Trophoblast cell (in vitro differentiated cells and primary cell): Measurements from ENCODE around the gene WNT16.

Experiments
- DNase-seq, 2 donors: peaks; one replicate each; pipeline ENCODE4 v3.0.0-alpha.2; 2016
- H2AFZ ChIP-seq: 2 replicates; pipeline ENCODE4 v1.6.1; 2013; ENCODE audit warnings: low read length, moderate library complexity, mild to moderate bottlenecking; ENCODE audit not compliant: insufficient read depth, poor library complexity
- H2AK5ac ChIP-seq: 2 replicates; pipeline ENCODE4 v1.6.1; 2013; ENCODE audit warnings: mild to moderate bottlenecking, low read length
- H2BK120ac ChIP-seq: 2 replicates; pipeline ENCODE4 v1.6.1; 2013; ENCODE audit warnings: low read length, mild to moderate bottlenecking, moderate library complexity; ENCODE audit not compliant: insufficient read depth, poor library complexity
- H2BK12ac ChIP-seq: 2 replicates; pipeline ENCODE4 v1.6.1; 2013; ENCODE audit warnings: mild to moderate bottlenecking, low read length, moderate library complexity
- H2BK5ac ChIP-seq: 2 replicates; pipeline ENCODE4 v1.6.1; 2013; ENCODE audit warnings: low read length, low read depth, moderate library complexity, mild to moderate bottlenecking; ENCODE audit not compliant: poor library complexity
- H3K14ac ChIP-seq: 2 replicates; pipeline ENCODE4 v1.6.1; 2013; ENCODE audit warnings: mild to moderate bottlenecking, low read length
- H3K18ac ChIP-seq: 2 replicates; pipeline ENCODE4 v1.6.1; 2013; ENCODE audit warnings: mild to moderate bottlenecking, low read length
- H3K23ac ChIP-seq: 2 replicates; pipeline ENCODE4 v1.6.1; 2013; ENCODE audit warnings: low read length
- H3K27ac ChIP-seq: 2 replicates; pipeline ENCODE4 v1.5.1; 2013; ENCODE audit warnings: low read depth, mild to moderate bottlenecking, inconsistent platforms, low read length, moderate library complexity
- H3K27me3 ChIP-seq: 2 replicates; pipeline ENCODE4 v1.6.1; 2013; ENCODE audit warnings: inconsistent platforms, mild to moderate bottlenecking, low read length, moderate library complexity; ENCODE audit not compliant: insufficient read depth
- H3K36me3 ChIP-seq, 2 experiments: 1 replicate in 1 of 2; 2 replicates in 1 of 2; pipeline ENCODE4 v1.6.1; 2013; ENCODE audit warnings: low read length in 2 of 2, mild to moderate bottlenecking in 2 of 2, moderate library complexity in 1 of 2; ENCODE audit not compliant: insufficient read depth in 2 of 2, control insufficient read depth in 1 of 2
- H3K4ac ChIP-seq: 2 replicates; pipeline ENCODE4 v1.6.1; 2013; ENCODE audit warnings: low read depth, mild to moderate bottlenecking, low read length, moderate library complexity
- H3K4me1 ChIP-seq, 2 experiments: 1 replicate in 1 of 2; 2 replicates in 1 of 2; pipeline ENCODE4 v1.6.1; 2013; ENCODE audit warnings: low read length in 2 of 2, mild to moderate bottlenecking in 2 of 2, moderate library complexity in 1 of 2; ENCODE audit not compliant: insufficient read depth in 2 of 2, control insufficient read depth in 1 of 2
- H3K4me2 ChIP-seq: 2 replicates; pipeline ENCODE4 v1.6.1; 2013; ENCODE audit warnings: inconsistent platforms, mild to moderate bottlenecking, low read length, moderate library complexity
- H3K4me3 ChIP-seq: 2 replicates; pipeline ENCODE4 v1.5.1; 2013; ENCODE audit warnings: mild to moderate bottlenecking, low read depth, low read length, inconsistent platforms
- H3K79me1 ChIP-seq: one replicate; pipeline ENCODE4 v1.6.1; 2013; ENCODE audit warnings: low read length
- H3K79me2 ChIP-seq: 2 replicates; pipeline ENCODE4 v1.6.1; 2013; ENCODE audit warnings: low read length, mild to moderate bottlenecking; ENCODE audit not compliant: control insufficient read depth, insufficient read depth, poor library complexity
- H3K9ac ChIP-seq: 2 replicates; pipeline ENCODE4 v1.6.1; 2013; ENCODE audit warnings: mild to moderate bottlenecking, low read length
- H3K9me3 ChIP-seq: 2 replicates; pipeline ENCODE4 v1.6.1; 2013; ENCODE audit warnings: low read depth, mild to moderate bottlenecking, control low read depth, inconsistent platforms, low read length; ENCODE audit not compliant: insufficient read depth
- H4K12ac ChIP-seq: 2 replicates; pipeline ENCODE4 v1.6.1; 2013; ENCODE audit warnings: low read depth, mild to moderate bottlenecking, low read length, moderate library complexity
- H4K8ac ChIP-seq: 2 replicates; pipeline ENCODE4 v1.6.1; 2013; ENCODE audit warnings: low read depth, mild to moderate bottlenecking, low read length, moderate library complexity
- H4K91ac ChIP-seq: one replicate; pipeline ENCODE4 v1.6.1; 2013; ENCODE audit warnings: low read depth, mild to moderate bottlenecking, low read length, moderate library complexity
- WGBS: extraction: QIAGEN DNeasy Blood & Tissue Kit; methylation state at CpG from one replicate; pipeline ENCODE4 v1.1.7; 2013; ENCODE audit warnings: missing lambda C conversion rate; ENCODE audit not compliant: insufficient read length, insufficient coverage; ENCODE audit errors: extremely low coverage; 5-methylcytosine and 5-hydroxymethylcytosine counted together

The WNT16 gene

DNA sequence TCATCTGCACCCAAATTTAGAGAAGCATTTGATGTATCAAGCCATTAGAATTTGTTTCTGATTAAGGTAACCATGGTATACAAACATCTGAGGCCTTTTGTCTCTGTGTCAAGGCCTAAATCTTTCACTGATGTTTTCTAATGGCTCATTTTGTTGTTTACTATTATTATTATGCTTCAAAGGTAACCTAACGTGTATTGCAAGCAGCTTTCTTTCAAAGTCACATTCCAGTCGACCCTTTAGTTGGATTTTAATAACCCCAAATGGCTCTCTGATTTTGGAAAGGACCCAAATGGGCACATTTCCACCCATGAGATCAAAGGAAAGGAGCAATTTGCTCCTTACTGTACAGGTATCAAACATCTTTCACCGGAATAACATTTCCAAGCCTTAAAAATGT is 46.7 kb upstream of the WNT16 start:
- H2BK120ac ChIP-seq = no peak overlapping the region
- H4K91ac ChIP-seq = no peak overlapping the region
- H3K27me3 ChIP-seq = no peaks in the 10 kb centered on the region
- H3K79me2 ChIP-seq = no peaks in the 10 kb centered on the region
- no peak overlapping the region for H3K27ac ChIP-seq
- H3K18ac ChIP-seq = no peak overlapping the region
- no peak overlapping the region for H4K8ac ChIP-seq
- H2BK12ac ChIP-seq = no peak overlapping the region
- H3K23ac ChIP-seq = no peak overlapping the region
- no peak overlapping the region for H3K14ac ChIP-seq
- H3K36me3 ChIP-seq = no peaks in the 10 kb centered on the region
- no peak overlapping the region for H3K4me2 ChIP-seq
- no peak overlapping the region for H2AK5ac ChIP-seq
- no peaks in the 10 kb centered on the region for H3K4me1 ChIP-seq
- DNase-seq = no peak
- no peak overlapping the region for H4K12ac ChIP-seq
- no peak overlapping the region for H2AFZ ChIP-seq
- H2BK5ac ChIP-seq = no peak overlapping the region
- peaks cover 5% of the 10 kb centered on the region for H3K9me3 ChIP-seq
- no CpG with 5 or more reads among the region's 3 CpGs for WGBS
- H3K79me1 ChIP-seq = no peaks in the 10 kb centered on the region
- H3K9ac ChIP-seq = no peak overlapping the region
- H3K4ac ChIP-seq = no peak overlapping the region
- no peak overlapping the region for H3K4me3 ChIP-seq

DNA sequence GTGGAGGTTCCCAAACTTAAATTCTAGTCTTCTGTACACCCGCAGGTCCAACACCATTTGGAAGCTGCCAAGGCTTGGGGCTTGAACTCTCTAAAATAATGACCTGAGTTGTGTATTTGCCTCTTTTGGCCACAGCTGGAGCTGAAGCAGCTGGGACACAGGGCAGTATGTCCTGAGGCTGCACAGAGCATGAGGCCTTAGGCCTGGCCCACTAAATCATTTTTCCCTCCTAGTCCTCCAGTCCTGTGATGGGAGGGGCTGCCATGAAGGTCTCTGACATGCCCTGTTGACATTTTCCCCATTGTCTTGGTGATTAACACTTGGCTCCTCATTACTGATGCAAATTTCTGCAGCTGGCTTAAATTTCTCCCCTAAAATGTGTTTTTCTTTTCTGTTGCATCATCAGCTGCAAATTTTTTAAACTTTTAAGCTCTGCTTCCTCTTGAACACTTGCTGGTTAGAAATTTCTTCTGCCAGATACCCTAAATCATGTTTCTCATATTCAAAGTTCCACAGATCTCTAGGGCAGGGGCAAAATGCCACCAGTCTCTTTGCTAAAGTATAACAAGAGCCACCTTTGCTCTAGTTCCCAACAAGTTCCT is 43.6 kb upstream of the WNT16 start:
- Histone ChIP-seq H3K18ac (no peak overlapping the region), H3K23ac (no peak overlapping the region), H2BK120ac (no peak overlapping the region), H3K9ac (no peak overlapping the region), H3K9me3 (peaks cover 3% of the 10 kb centered on the region), H4K8ac (no peak overlapping the region), H3K14ac (no peak overlapping the region), H3K79me1 (no peaks in the 10 kb centered on the region), H3K36me3 (no peaks in the 10 kb centered on the region), H2AFZ (no peak overlapping the region), H3K27ac (no peak overlapping the region), H4K91ac (no peak overlapping the region), H3K4me1 (no peaks in the 10 kb centered on the region), H2BK12ac (no peak overlapping the region), H2AK5ac (no peak overlapping the region), H4K12ac (no peak overlapping the region), H3K27me3 (no peaks in the 10 kb centered on the region), H3K79me2 (no peaks in the 10 kb centered on the region), H2BK5ac (no peak overlapping the region), H3K4ac (no peak overlapping the region), H3K4me3 (no peak overlapping the region), H3K4me2 (no peak overlapping the region)
- DNase-seq = no peak
- WGBS = no CpG with 5 or more reads among the region's 1 CpG

DNA sequence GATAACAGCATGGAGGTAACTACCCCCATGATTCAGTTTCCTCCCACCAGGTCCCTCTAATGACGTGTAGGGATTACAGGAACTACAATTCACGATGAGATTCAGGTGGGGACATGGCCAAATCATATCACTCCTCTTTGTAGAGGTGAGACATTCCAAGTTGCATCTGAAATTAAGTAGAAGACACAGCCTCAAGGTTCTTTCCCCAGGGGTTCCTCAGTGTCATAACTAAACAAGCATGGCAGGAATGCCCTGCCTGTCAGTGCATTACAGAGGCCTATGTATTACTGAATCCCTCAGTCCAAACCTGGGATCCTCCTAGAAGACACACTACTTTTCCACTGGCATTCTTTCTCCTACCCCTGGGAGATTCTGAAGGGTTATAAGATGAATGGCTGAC is 42.6 kb upstream of the WNT16 start:
- Histone ChIP-seq H3K27ac (no peak overlapping the region), H4K12ac (no peak overlapping the region), H3K27me3 (no peaks in the 10 kb centered on the region), H2AK5ac (no peak overlapping the region), H3K4ac (no peak overlapping the region), H3K9me3 (peaks cover 3% of the 10 kb centered on the region), H3K79me1 (no peaks in the 10 kb centered on the region), H3K79me2 (no peaks in the 10 kb centered on the region), H2BK12ac (no peak overlapping the region), H3K14ac (no peak overlapping the region), H2BK120ac (no peak overlapping the region), H4K91ac (no peak overlapping the region), H3K36me3 (no peaks in the 10 kb centered on the region), H3K18ac (no peak overlapping the region), H2AFZ (no peak overlapping the region), H4K8ac (no peak overlapping the region), H3K4me1 (no peaks in the 10 kb centered on the region), H3K9ac (no peak overlapping the region), H3K4me2 (no peak overlapping the region), H3K4me3 (no peak overlapping the region), H3K23ac (no peak overlapping the region), H2BK5ac (no peak overlapping the region)
- no CpG with 5 or more reads among the region's 2 CpGs for WGBS
- peak; percentile 46 to 52 for DNase-seq

DNA sequence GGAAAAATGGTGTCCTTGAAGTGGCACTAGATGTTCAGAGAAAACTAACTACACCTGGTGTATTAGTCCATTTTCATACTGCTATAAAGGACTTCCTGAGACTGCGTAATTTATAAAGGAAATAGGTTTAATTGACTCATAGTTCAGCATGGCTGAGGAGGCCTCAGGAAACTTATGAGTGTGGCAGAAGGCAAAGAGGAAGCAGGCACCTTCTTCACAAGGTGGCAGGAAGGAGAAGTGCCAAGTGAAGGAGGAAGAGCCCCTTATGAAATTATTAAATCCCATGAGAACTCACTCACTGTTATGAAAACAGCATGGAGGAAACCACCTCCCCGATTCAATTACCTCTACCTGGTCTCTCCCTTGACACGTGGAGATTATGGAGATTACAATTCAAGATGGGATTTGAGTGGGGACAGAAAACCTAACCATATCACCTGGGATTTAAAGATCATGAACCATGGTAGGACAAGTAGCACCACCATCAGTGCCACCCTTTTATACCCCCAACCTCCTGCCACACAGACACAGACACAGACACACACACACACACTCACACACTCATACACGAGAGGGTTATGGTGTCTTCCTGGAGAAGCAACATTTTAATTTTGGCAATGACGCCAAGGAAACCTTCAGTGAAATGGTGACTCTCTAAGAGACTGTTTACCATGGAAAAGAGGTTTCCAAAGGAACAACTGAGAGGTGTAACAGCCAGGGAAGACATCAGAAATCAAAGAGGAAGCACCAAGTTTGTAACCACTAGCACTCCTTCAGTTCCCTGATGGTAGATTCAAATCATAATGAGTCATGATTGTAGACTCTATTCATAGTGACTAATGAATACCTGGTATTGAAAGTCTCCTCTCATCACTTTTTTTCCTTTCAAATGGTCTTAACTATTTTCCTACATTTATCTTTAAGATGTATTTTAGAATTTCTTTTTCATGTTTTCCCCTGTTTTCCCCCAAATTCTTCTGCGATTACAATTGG is 41.8 kb upstream of the WNT16 start:
- no peak overlapping the region for H4K8ac ChIP-seq
- no peaks in the 10 kb centered on the region for H3K79me2 ChIP-seq
- no peak overlapping the region for H3K9ac ChIP-seq
- H3K14ac ChIP-seq = no peak overlapping the region
- peak in 1 of 2 donors; percentile 31 for DNase-seq
- H3K18ac ChIP-seq = no peak overlapping the region
- H2BK120ac ChIP-seq = no peak overlapping the region
- no peak overlapping the region for H2BK12ac ChIP-seq
- H3K79me1 ChIP-seq = no peaks in the 10 kb centered on the region
- H2AFZ ChIP-seq = no peak overlapping the region
- H2BK5ac ChIP-seq = no peak overlapping the region
- no peak overlapping the region for H3K23ac ChIP-seq
- peaks cover 3% of the 10 kb centered on the region for H3K9me3 ChIP-seq
- H4K12ac ChIP-seq = no peak overlapping the region
- no peaks in the 10 kb centered on the region for H3K27me3 ChIP-seq
- H3K4me1 ChIP-seq = no peaks in the 10 kb centered on the region
- no peak overlapping the region for H4K91ac ChIP-seq
- no peak overlapping the region for H2AK5ac ChIP-seq
- WGBS = no CpG with 5 or more reads among the region's 6 CpGs
- no peak overlapping the region for H3K27ac ChIP-seq
- no peak overlapping the region for H3K4me2 ChIP-seq
- H3K4me3 ChIP-seq = no peak overlapping the region
- no peak overlapping the region for H3K4ac ChIP-seq
- H3K36me3 ChIP-seq = no peaks in the 10 kb centered on the region
